ENCODE results near the gene FCER2. TPM values are rescaled to one million over a fixed set of nuclear protein-coding genes. Genes with fewer than 3 reads are reported as not detected.

The FCER2 gene
- total RNA-seq, 1 donor, result not detected

- no peak for TF ChIP-seq CTCF (IDR thresholded peaks at IDR 0.05; ENCODE audit: insufficient read depth, low read depth, low read length)
- H3K4me3 ChIP-seq (ENCODE audit: low read depth, low read length), result no peak overlapping the region
- no peak for DNase-seq (ENCODE audit: low read depth)
Observed at GRCh38 chr19:7650148-7650547, 51.8 kb downstream of the FCER2 start.

GRCh38 chr19:7648265-7649014 lies 53.5 kb downstream of the FCER2 start:
- no peak overlapping the region for H3K4me3 ChIP-seq (ENCODE audit: low read depth, low read length)
- no peak for DNase-seq (ENCODE audit: low read depth)
- TF ChIP-seq CTCF (IDR thresholded peaks at IDR 0.05; ENCODE audit: insufficient read depth, low read depth, low read length), result no peak

GRCh38 chr19:7647156-7647555 lies 54.8 kb downstream of the FCER2 start:
- no peak overlapping the region for H3K4me3 ChIP-seq (ENCODE audit: low read depth, low read length)
- no peak for DNase-seq (ENCODE audit: low read depth)
- TF ChIP-seq CTCF (IDR thresholded peaks at IDR 0.05; ENCODE audit: insufficient read depth, low read depth, low read length), result no peak

- DNase-seq (ENCODE audit: low read depth), result no peak
- H3K4me3 ChIP-seq (ENCODE audit: low read depth, low read length), result no peak overlapping the region
- no peak for TF ChIP-seq CTCF (IDR thresholded peaks at IDR 0.05; ENCODE audit: insufficient read depth, low read depth, low read length)
Observed at GRCh38 chr19:7646426-7646700, 55.6 kb downstream of the FCER2 start.

GRCh38 chr19:7645656-7646425 lies 56.1 kb downstream of the FCER2 start:
- DNase-seq (ENCODE audit: low read depth), result no peak
- TF ChIP-seq CTCF (IDR thresholded peaks at IDR 0.05; ENCODE audit: insufficient read depth, low read depth, low read length), result no peak
- no peak overlapping the region for H3K4me3 ChIP-seq (ENCODE audit: low read depth, low read length)

GRCh38 chr19:7645163-7645562 lies 56.8 kb downstream of the FCER2 start:
- DNase-seq (ENCODE audit: low read depth), result no peak
- no peak for TF ChIP-seq CTCF (IDR thresholded peaks at IDR 0.05; ENCODE audit: insufficient read depth, low read depth, low read length)
- H3K4me3 ChIP-seq (ENCODE audit: low read depth, low read length), result no peak overlapping the region

Data from fibroblast of villous mesenchyme (primary cell).